AG20443 (cell line): ENCODE measurements around the gene PTPRG.

Source experiments
- DNase-seq: peaks from one replicate; pipeline ENCODE4 v3.0.0; 2012; ENCODE audit warnings: low spot score, mixed read lengths

The PTPRG gene

GRCh38 chr3:61964566-61964965 lies 403.2 kb downstream of the PTPRG start:
- DNase-seq: no peak

GRCh38 chr3:61965770-61966131 lies 404.4 kb downstream of the PTPRG start:
- no peak for DNase-seq

GRCh38 chr3:61966200-61966599 lies 404.8 kb downstream of the PTPRG start:
- DNase-seq: no peak

GRCh38 chr3:61967019-61967418 lies 405.6 kb downstream of the PTPRG start:
- no peak for DNase-seq

- no peak for DNase-seq
Observed at GRCh38 chr3:61967937-61968336, 406.6 kb downstream of the PTPRG start.

GRCh38 chr3:61974662-61975061 lies 413.3 kb downstream of the PTPRG start:
- DNase-seq: no peak

GRCh38 chr3:61975199-61975598 lies 413.8 kb downstream of the PTPRG start:
- no peak for DNase-seq

GRCh38 chr3:61975936-61976335 lies 414.6 kb downstream of the PTPRG start:
- DNase-seq: no peak

- no peak for DNase-seq
Observed at GRCh38 chr3:61978460-61979419, 417.4 kb downstream of the PTPRG start.

GRCh38 chr3:61979638-61980037 lies 418.3 kb downstream of the PTPRG start:
- peak; percentile 30 for DNase-seq

GRCh38 chr3:61980041-61980440 lies 418.7 kb downstream of the PTPRG start:
- no peak for DNase-seq

GRCh38 chr3:61981060-61981459 lies 419.7 kb downstream of the PTPRG start:
- no peak for DNase-seq

GRCh38 chr3:61983479-61983878 lies 422.1 kb downstream of the PTPRG start:
- no peak for DNase-seq

- DNase-seq: peak; percentile 42
Observed at GRCh38 chr3:61985020-61985419, 423.6 kb downstream of the PTPRG start.

GRCh38 chr3:61986473-61986872 lies 425.1 kb downstream of the PTPRG start:
- no peak for DNase-seq

GRCh38 chr3:61989681-61990080 lies 428.3 kb downstream of the PTPRG start:
- no peak for DNase-seq

GRCh38 chr3:61990327-61991027 lies 429.1 kb downstream of the PTPRG start:
- DNase-seq: no peak

GRCh38 chr3:61991706-61992105 lies 430.3 kb downstream of the PTPRG start:
- no peak for DNase-seq

- no peak for DNase-seq
Observed at GRCh38 chr3:61996366-61996765, 435.0 kb downstream of the PTPRG start.

- DNase-seq: peak; percentile 14
Observed at GRCh38 chr3:61997101-61997500, 435.7 kb downstream of the PTPRG start.

GRCh38 chr3:62003835-62004234 lies 442.5 kb downstream of the PTPRG start:
- DNase-seq: no peak

- DNase-seq: peak; percentile 29
Observed at GRCh38 chr3:62007036-62007435, 445.7 kb downstream of the PTPRG start.

- DNase-seq: no peak
Observed at GRCh38 chr3:62010989-62011388, 449.6 kb downstream of the PTPRG start.
